SK-N-SH treated with all-trans-retinoic acid at 6 μM for 48 hours (cell line): Measurements from ENCODE around the gene POLR3H.

Source experiments
- ESRRG ChIP-seq: fragments of 250-450 bp; sonication (Bioruptor Pico); IDR thresholded peaks from 2 replicates; pipeline ENCODE4 v1.6.1; 2021; ENCODE audit warnings: mild to moderate bottlenecking
- GLIS3 ChIP-seq: fragments of 250-450 bp; sonication (Bioruptor Pico); IDR thresholded peaks from 2 replicates; pipeline ENCODE4 v1.5.0; 2020; ENCODE audit warnings: mild to moderate bottlenecking, moderate library complexity
- PATZ1 ChIP-seq: fragments of 250-450 bp; sonication (Bioruptor Pico); IDR thresholded peaks from 2 replicates; pipeline ENCODE4 v1.8.0; 2020; ENCODE audit warnings: mild to moderate bottlenecking, moderate library complexity, borderline replicate concordance
- POU6F1 ChIP-seq: fragments of 250-450 bp; sonication (Bioruptor Pico); IDR thresholded peaks from 2 replicates; pipeline ENCODE4 v1.8.0; 2021; ENCODE audit warnings: low read depth, mild to moderate bottlenecking, moderate library complexity, borderline replicate concordance
- RARB ChIP-seq: fragments of 250-450 bp; sonication (Bioruptor Pico); IDR thresholded peaks from 2 replicates; pipeline ENCODE4 v1.8.0; 2021; ENCODE audit warnings: mild to moderate bottlenecking, moderate library complexity
- SNAI2 ChIP-seq: fragments of 250-450 bp; sonication (Bioruptor Pico); IDR thresholded peaks from 2 replicates; pipeline ENCODE4 v1.5.0; 2020; ENCODE audit warnings: mild to moderate bottlenecking, moderate library complexity
- TCF4 ChIP-seq: fragments of 250-450 bp; sonication (Bioruptor Pico); IDR thresholded peaks from 2 replicates; pipeline ENCODE4 v1.8.0; 2021; ENCODE audit warnings: mild to moderate bottlenecking, moderate library complexity, borderline replicate concordance
- TOX ChIP-seq: fragments of 250-450 bp; sonication (Bioruptor Pico); IDR thresholded peaks from 2 replicates; pipeline ENCODE4 v1.8.0; 2021; ENCODE audit warnings: mild to moderate bottlenecking, moderate library complexity, borderline replicate concordance
- ZFP3 ChIP-seq: fragments of 250-450 bp; sonication (Bioruptor Pico); IDR thresholded peaks from 2 replicates; pipeline ENCODE4 v1.5.0; 2020; ENCODE audit warnings: mild to moderate bottlenecking, moderate library complexity
- ZFP30 ChIP-seq: fragments of 450-650 bp; formaldehyde crosslinking; IDR thresholded peaks from 2 replicates; pipeline ENCODE4 v1.5.0; 2022; ENCODE audit warnings: mild to moderate bottlenecking, moderate library complexity
- ZNF565 ChIP-seq: fragments of 450-650 bp; formaldehyde crosslinking; conservative IDR thresholded peaks from 2 replicates; pipeline ENCODE4 v1.5.0; 2020; ENCODE audit warnings: low read depth, mild to moderate bottlenecking, moderate library complexity
- ZNF70 ChIP-seq: fragments of 450-650 bp; formaldehyde crosslinking; IDR thresholded peaks from 2 replicates; pipeline ENCODE4 v1.5.0; 2020; ENCODE audit warnings: mild to moderate bottlenecking, moderate library complexity
- ZNF8 ChIP-seq: fragments of 450-650 bp; formaldehyde crosslinking; IDR thresholded peaks from 2 replicates; pipeline ENCODE4 v1.5.0; 2020; ENCODE audit warnings: mild to moderate bottlenecking, moderate library complexity

GRCh38 chr22:41485033-41485432 is 59.2 kb downstream of the POLR3H start:
- no peak for TF ChIP-seq ZNF565
- TF ChIP-seq PATZ1 (CRISPR knock-in tag), result no peak
- TF ChIP-seq TOX (CRISPR knock-in tag), result no peak
- no peak for TF ChIP-seq GLIS3 (CRISPR knock-in tag)
- TF ChIP-seq ZNF8 (CRISPR knock-in tag), result no peak
- no peak for TF ChIP-seq SNAI2 (CRISPR knock-in tag)
- no peak for TF ChIP-seq ESRRG (CRISPR knock-in tag)
- no peak for TF ChIP-seq TCF4 (CRISPR knock-in tag)
- TF ChIP-seq ZFP30 (CRISPR knock-in tag), result no peak
- no peak for TF ChIP-seq POU6F1
- TF ChIP-seq ZNF70 (CRISPR knock-in tag), result no peak
- TF ChIP-seq RARB, result no peak
- no peak for TF ChIP-seq ZFP3 (CRISPR knock-in tag)
